GM12865 (cell line): ENCODE results near the gene CCDC171.

Experiments
- DNase-seq: peaks from one replicate; pipeline ENCODE4 v3.0.0; 2010; ENCODE audit warnings: low read depth
- H3K4me3 ChIP-seq: 2 replicates; pipeline ENCODE4 v1.5.1; 2011; ENCODE audit warnings: mild to moderate bottlenecking, low read depth, low read length, control low read depth
- TF ChIP-seq, protein P1 (sequence below): IDR thresholded peaks from 2 replicates; pipeline ENCODE4 v1.5.1; 2011; ENCODE audit warnings: low read length, control low read depth, low read depth, inconsistent platforms; ENCODE audit not compliant: insufficient read depth; ENCODE audit errors: missing control alignments

The CCDC171 gene

DNA sequence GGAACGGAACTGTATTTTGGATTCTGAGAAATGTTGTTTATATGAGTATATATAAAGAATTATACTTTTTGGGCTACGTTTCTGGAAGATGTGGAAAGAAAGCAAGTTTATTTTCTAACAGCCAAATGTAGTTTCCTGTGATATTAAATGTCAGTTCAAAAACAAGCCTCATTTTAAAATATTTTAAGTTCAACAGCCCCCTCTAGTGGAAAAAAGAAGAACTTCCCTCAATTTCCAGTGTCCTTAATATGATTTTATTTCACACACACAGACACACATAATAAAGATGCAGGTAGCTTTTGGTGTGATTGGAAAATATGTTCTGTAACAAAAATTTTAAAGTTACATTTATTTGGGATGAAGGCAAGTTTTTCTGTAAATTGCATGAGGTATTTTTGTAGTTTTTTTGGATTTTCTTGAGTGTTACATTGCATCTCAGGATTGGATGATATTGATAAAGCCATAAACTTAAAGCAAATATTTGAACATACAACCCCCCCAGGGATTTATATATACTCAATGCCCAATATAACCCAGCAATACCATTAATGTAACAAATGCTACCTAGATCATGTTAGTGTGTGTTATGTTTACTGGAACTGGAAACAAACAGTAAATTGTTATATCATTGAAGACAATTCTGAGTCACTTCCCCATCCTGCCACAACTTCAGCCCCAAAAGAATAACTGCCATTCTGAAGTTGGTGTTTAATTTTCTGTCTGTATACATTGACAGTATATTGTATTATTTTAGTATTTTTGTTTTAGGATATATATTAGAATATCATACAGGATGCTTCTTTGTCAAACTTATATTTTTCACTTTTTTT, 54.0 kb downstream of the CCDC171 start:
- peak; percentile 51 for DNase-seq
- TF ChIP-seq, protein P1, sequence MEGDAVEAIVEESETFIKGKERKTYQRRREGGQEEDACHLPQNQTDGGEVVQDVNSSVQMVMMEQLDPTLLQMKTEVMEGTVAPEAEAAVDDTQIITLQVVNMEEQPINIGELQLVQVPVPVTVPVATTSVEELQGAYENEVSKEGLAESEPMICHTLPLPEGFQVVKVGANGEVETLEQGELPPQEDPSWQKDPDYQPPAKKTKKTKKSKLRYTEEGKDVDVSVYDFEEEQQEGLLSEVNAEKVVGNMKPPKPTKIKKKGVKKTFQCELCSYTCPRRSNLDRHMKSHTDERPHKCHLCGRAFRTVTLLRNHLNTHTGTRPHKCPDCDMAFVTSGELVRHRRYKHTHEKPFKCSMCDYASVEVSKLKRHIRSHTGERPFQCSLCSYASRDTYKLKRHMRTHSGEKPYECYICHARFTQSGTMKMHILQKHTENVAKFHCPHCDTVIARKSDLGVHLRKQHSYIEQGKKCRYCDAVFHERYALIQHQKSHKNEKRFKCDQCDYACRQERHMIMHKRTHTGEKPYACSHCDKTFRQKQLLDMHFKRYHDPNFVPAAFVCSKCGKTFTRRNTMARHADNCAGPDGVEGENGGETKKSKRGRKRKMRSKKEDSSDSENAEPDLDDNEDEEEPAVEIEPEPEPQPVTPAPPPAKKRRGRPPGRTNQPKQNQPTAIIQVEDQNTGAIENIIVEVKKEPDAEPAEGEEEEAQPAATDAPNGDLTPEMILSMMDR = peak; percentile 41
- no peak overlapping the region for H3K4me3 ChIP-seq

DNA sequence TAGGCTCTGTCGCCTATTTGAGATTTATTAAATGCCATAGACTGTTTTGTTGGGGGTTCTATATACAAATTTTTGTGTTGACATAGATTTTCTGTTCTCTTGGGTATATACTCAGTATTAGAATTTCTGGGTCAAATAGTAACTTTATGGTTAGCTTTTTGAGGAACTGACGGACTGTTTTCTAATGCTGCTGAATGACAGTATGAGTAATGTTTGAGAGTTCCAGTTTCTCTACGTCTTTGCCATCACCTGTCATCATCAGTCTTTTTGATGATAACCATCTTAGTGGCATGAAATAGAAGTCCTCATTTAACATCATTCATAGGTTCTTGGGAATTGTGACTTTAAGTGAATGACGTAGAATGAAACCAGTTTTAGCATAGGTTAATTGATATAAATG, 60.1 kb downstream of the CCDC171 start:
- no peak for DNase-seq

DNA sequence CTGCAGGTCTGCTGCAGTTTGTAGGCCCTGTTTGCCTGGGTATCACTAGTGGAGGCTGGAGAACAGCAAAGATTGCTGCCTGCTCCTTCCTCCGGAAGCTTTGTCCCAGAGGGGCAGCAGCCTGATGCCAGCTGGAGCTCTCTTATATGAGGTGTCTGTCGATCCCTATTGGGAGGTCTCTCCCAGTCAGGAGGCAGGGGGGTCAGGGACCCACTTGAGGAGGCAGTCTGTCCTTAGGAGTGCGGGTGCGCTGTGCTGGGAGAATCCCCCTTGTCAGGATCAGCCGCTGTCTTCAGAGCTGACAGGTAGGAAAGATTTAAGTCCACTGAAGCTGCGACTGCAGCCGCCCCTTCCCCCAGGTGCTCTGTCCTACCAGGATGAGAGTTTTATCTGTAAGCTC, 64.9 kb downstream of the CCDC171 start:
- TF ChIP-seq, protein P1 = no peak

More for the DNA sequence above, 60.1 kb downstream of the CCDC171 start:
- H3K4me3 ChIP-seq = no peak overlapping the region
- TF ChIP-seq, protein P1 = no peak

DNA sequence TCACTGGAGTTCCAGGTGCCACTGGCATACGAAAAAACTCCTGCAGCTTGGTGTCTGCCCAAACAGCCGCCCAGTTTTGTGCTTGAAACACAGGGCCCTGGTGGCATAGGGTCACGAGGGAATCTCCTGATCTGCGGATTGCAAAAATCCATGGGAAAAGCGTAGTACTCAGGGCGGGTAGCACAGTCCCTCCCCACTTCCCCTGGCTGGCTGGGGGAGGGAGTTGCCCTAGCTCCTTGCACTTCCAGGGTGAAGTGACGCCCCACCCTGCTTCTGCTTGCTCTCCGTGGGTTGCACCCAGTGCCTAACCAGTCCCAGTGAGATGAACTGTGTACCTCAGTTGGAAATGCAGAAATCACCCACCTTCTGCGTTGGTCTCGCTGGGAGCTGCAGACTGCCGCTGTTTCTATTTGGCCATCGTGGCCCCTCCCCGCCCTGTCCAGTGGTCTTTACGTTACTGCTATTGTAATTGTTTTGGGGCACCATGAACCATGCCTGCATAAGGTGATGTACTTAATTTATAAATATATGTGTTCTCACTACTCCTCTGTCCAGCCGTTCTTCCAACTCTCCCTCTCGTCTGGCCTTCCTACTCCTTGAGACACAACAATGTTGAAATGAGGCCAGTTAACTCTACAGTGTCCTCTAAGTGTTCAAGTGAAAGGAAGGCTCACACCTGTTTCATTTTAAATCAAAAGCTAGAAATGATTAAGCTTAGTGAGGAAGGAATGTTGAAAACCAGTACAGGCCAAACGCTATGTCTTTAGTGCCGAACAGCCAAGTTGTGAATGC, 65.9 kb downstream of the CCDC171 start:
- no peak overlapping the region for H3K4me3 ChIP-seq
- TF ChIP-seq, protein P1 = no peak
- no peak for DNase-seq

More for the DNA sequence above, 64.9 kb downstream of the CCDC171 start:
- no peak overlapping the region for H3K4me3 ChIP-seq
- no peak for DNase-seq

DNA sequence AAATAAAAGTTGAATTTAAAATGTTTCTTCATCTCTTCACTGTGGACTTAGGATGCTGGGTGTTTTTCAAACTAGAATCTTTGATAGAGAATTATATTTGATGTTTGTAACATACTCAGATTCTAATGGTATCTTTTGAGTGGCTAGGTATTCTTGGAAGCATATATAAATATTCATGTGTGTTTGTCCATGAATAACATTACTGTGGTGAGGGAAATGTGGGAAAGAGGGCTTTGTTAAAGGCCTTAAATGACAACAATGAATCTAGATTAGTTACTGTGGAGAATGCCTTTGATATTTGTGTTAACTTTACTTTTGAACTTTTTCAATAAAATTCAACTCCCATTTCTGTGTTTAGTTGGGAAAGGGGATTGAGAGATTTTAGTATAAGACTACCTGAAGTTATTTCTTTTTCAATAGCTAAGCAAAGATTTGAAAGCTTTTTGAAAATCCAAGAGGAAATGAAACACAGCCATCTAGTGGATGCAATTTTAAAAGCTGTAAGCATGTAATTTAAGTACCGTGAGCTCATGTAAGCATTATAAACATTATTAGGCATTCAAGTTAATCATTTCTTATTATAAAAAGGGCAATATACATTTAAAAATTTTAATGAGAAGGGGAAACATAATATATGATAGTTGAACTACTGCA, 69.6 kb downstream of the CCDC171 start:
- TF ChIP-seq, protein P1 = peak; percentile 5

DNA sequence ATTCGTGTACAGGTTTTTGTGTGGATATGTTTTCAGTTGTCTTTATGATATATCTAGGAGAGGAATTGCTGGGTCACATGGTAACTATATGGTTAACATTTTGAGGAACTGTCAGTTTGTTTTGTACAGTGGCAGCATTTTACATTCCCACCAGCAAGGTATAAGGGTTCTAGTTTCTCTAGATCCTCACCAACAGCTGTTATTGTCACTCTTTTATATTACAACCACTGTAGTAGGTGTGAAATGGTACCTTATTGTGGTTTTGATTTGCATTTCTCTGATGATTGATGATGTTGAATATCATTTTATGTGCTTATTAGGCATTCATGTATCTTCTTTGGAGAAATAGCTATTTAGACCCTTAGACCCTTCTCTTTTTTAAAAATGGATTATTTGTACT, 82.9 kb downstream of the CCDC171 start:
- TF ChIP-seq, protein P1 = no peak
- no peak overlapping the region for H3K4me3 ChIP-seq
- DNase-seq = no peak

More for the DNA sequence above, 69.6 kb downstream of the CCDC171 start:
- no peak overlapping the region for H3K4me3 ChIP-seq
- peak; percentile 11 for DNase-seq
